Measurements from ENCODE around the gene CTF1. TPM values are rescaled to one million over a fixed set of nuclear protein-coding genes. Genes with fewer than 3 reads are reported as not detected.
A peak's percentile ranks its signal among the peaks of the same experiment; 100 is the strongest.

Gene CTF1
- total and polyA plus RNA-seq, 10 of the 15 experiments (the other 5 are each of a cell fraction or from before 2014, with no cell fraction given) = 0.04 to 0.46 (median 0.11) TPM; not detected in 3

- POLR2A ChIA-PET = interaction anchor here (0.5 kb wide), 1 partner anchor 204 kb away, joined by 5 read pairs; no protein-coding TSS in a partner anchor
- TF ChIP-seq ZBTB33 (IDR thresholded peaks at IDR 0.05) = no peak
- peak; percentile 63; the same call in 1 of the 2 replicates for TF ChIP-seq BACH1 (IDR thresholded peaks at IDR 0.05; ENCODE audit: borderline replicate concordance)
- no peak for TF ChIP-seq BMI1 (IDR thresholded peaks at IDR 0.05; ENCODE audit: borderline replicate concordance)
- peak; percentile 86 to 92 (median 86) for TF ChIP-seq CTCF (IDR thresholded peaks at IDR 0.05 in 2 of 3, conservative IDR thresholded peaks at IDR 0.05 in 1 of 3; ENCODE audit: control insufficient read depth in 2 of 3, extremely low read depth in 1 of 3, insufficient read depth in 1 of 3, low read depth in 3 of 3, low read length in 3 of 3)
- TF ChIP-seq PML (IDR thresholded peaks at IDR 0.05; ENCODE audit: low read length) = no peak
- TF ChIP-seq MXI1 (IDR thresholded peaks at IDR 0.05; ENCODE audit: low read depth, low read length) = no peak
- TF ChIP-seq IRF3 (IDR thresholded peaks at IDR 0.05) = no peak
- TF ChIP-seq NKRF (conservative IDR thresholded peaks at IDR 0.05) = peak; percentile 80; the same call in 1 of the 2 replicates
- no peak for TF ChIP-seq ATF2 (IDR thresholded peaks at IDR 0.05; ENCODE audit: low read length)
- TF ChIP-seq NR2C1 (IDR thresholded peaks at IDR 0.05) = no peak
- TF ChIP-seq ATF3 (IDR thresholded peaks at IDR 0.05; ENCODE audit: borderline replicate concordance, extremely low read depth, low read depth, low read length) = no peak
- no peak for TF ChIP-seq ZZZ3 (IDR thresholded peaks at IDR 0.05; ENCODE audit: control insufficient read depth, insufficient read length, low read depth)
These were observed 25.5 kb downstream of the CTF1 start for GRCh38 chr16:30921748-30922419.

More at GRCh38 chr16:30921748-30922419, 25.5 kb downstream of the CTF1 start:
- no peak for FAIRE-seq
- Histone ChIP-seq H3K4me2 (ENCODE audit: control insufficient read depth, insufficient read depth) (peak overlapping the region; percentile 99), H3K27me3 (replicated peaks in 1 of 2; ENCODE audit: control insufficient read depth in 2 of 2, insufficient read depth in 2 of 2, low read length in 1 of 2) (no peaks in the 10 kb centered on the region), H2AFZ (ENCODE audit: control insufficient read depth, low read depth, low read length) (peak overlapping the region; percentile 93), H3K79me2 (ENCODE audit: control insufficient read depth, insufficient read depth, low read length) (peaks cover 5% of the 10 kb centered on the region), H3K36me3 (ENCODE audit: control insufficient read depth in 2 of 2, insufficient read depth in 2 of 2, low read length in 1 of 2) (no peaks in the 10 kb centered on the region; a peak in 1 of 4 replicates), H3K9ac (ENCODE audit: control insufficient read depth, insufficient read depth, low read length) (peak overlapping the region; percentile 49; the same call in 1 of the 2 replicates), H4K20me1 (ENCODE audit: control insufficient read depth, insufficient read depth) (no peaks in the 10 kb centered on the region), H3K4me3 (peak overlapping the region; percentile 86), H3K27ac (ENCODE audit: control insufficient read depth, insufficient read depth) (peak overlapping the region; percentile 51), H3K4me1 (ENCODE audit: control insufficient read depth, insufficient read depth, low read length) (peaks cover 4% of the 10 kb centered on the region; the same call in 1 of the 2 replicates), H3K9me3 (replicated peaks; ENCODE audit: control insufficient read depth, insufficient read depth, low read length) (no peaks in the 10 kb centered on the region)
- peak; percentile 52 for DNase-seq (ENCODE audit: low read depth, low spot score)
- ChIA-PET RAD21 (ENCODE audit: unreplicated experiment) (interaction anchor here (0.6 to 0.8 kb wide), 2 partner anchors 76 to 119 kb away, joined by 3 to 7 read pairs; no protein-coding TSS in a partner anchor), CTCF (interaction anchor here (0.6 to 2.1 kb wide), 7 partner anchors 20 to 351 kb away, joined by 3 to 25 read pairs (median 4); no protein-coding TSS in a partner anchor), SMC1A (ENCODE audit: uncharacterized antibody, unreplicated experiment) (interaction anchor here (0.6 to 2.9 kb wide), 3 partner anchors 77 to 225 kb away, joined by 3 to 24 read pairs (median 14); no protein-coding TSS in a partner anchor)
- in situ Hi-C loops (cut with MboI) (loop anchor here (5.0 kb wide), 1 partner anchor 80 kb away; no protein-coding TSS in a partner anchor), intact Hi-C loops (cut with micrococcal nuclease; ENCODE audit: unreplicated experiment) (loop anchor here (1.0 to 10.0 kb wide), 6 partner anchors 25 to 267 kb away; partner anchors contain the start of genes CFAP119, CTF1, FBRS and PRR14)
- under 1% methylated on average over 37 of the region's 37 CpGs for WGBS (ENCODE audit: insufficient coverage, insufficient replicate concordance, low lambda C conversion rate, missing lambda C conversion rate)
- BruUV-seq (replicated peaks) = no TSS peak
- peak; percentile 45 for ATAC-seq

All from GM12878 (cell line).